Motor neuron (in vitro differentiated cells): Measurements from ENCODE around the gene SAXO1. TPM values are rescaled to one million over a fixed set of nuclear protein-coding genes. Genes with fewer than 3 reads are reported as not detected.
"Not testable (repeated sequence)": the region's sequence is repeated elsewhere in the genome, so short reads cannot be mapped to it uniquely, and the experiment has no call there.

Experiments used
- ATAC-seq, 8 experiments: fragments of 200-7000 bp; cut with Tn5 transposase; replicated peaks in 6 of 8; 2 replicates each; pipeline ENCODE4 v1.8.0; 2021; ENCODE audit warnings: mild to moderate bottlenecking in 8 of 8, moderate library complexity in 8 of 8
- H3K27ac ChIP-seq, 2 donors: fragments of 250-450 bp; sonication (Bioruptor Pico); 2 replicates each; pipeline ENCODE4 v1.9.0; 2021; ENCODE audit warnings: antibody characterized with exemption in 2 of 2, mild to moderate bottlenecking in 2 of 2, moderate library complexity in 1 of 2
- H3K4me1 ChIP-seq, 2 donors: fragments of 250-450 bp; sonication (Bioruptor Pico); replicated peaks in 1 of 2; 2 replicates each; pipeline ENCODE4 v1.6.1; 2021; ENCODE audit warnings: antibody characterized with exemption in 2 of 2, mild to moderate bottlenecking in 2 of 2, moderate library complexity in 1 of 2
- H3K4me3 ChIP-seq, 5 donors: fragments of 250-450 bp; sonication (Bioruptor Pico); 2 replicates each; pipeline ENCODE4 v1.9.0; 2021; ENCODE audit warnings: antibody characterized with exemption in 5 of 5, mild to moderate bottlenecking in 5 of 5, moderate library complexity in 4 of 5
- WGBS, 10 experiments: fragments of 450-650 bp; shearing (Covaris generic); methylation state at CpG; one replicate each; pipeline ENCODE4 v1.0.0; 2022; 5-methylcytosine and 5-hydroxymethylcytosine counted together
- in situ Hi-C, 9 experiments: fragments of 400-800 bp; cut with MboI; loops; one replicate each; pipeline ENCODE4 v1.15.0; 2021; ENCODE audit warnings: low sequenced_read_pairs in 9 of 9, low pct_unique_long_range_greater_than_20kb in 2 of 9; ENCODE audit not compliant: unreplicated experiment in 9 of 9
- total RNA-seq, 8 experiments: library from RNA; unstranded; fragments of 300-600 nt; gene quantifications; 2 replicates each; pipeline versions ENCODE4 v1.2.3 to v1.2.4, GENCODE V29; 2022

Gene SAXO1
- total RNA-seq, 8 experiments from 2014 or later, result 0.21 to 0.92 (median 0.34) TPM

DNA sequence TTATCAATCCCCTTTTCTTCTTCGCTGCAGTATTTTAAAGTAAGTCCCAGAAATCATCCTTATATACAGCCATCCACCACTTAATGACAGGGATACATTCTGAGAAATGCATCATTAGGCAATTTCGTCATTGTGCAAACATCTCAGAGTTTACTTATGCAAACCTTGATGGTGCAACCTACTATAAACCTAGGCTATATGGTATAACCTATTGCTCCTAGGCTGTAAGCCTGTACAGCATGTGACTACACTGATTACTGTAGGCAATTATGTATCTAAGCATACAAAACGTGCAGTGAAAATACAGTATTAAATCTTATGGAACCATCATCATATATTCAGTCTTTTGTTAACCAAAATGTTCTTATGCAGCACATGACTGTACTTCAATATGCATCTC is 36.8 kb downstream of the SAXO1 start:
- H3K4me1 ChIP-seq, result no peaks in the 10 kb centered on the region
- in situ Hi-C loops, result loop anchor here in 1 of 9 experiments (25.0 kb wide), 1 partner anchor 109 kb away; no protein-coding TSS in a partner anchor
- WGBS, 10 experiments, result 0 to 100% (median 63%) methylated on average over 1 to 3 of the region's 3 CpGs
- no peak overlapping the region for H3K27ac ChIP-seq
- no peak overlapping the region for H3K4me3 ChIP-seq
- ATAC-seq, result peak in 2 of 8 experiments; percentile 19 to 68

GRCh38 chr9:18994263-18994916 is 38.6 kb downstream of the SAXO1 start:
- no peak overlapping the region for H3K4me3 ChIP-seq
- H3K4me1 ChIP-seq, result no peaks in the 10 kb centered on the region
- in situ Hi-C loops, result loop anchor here in 1 of 9 experiments (25.0 kb wide), 1 partner anchor 107 kb away; no protein-coding TSS in a partner anchor
- ATAC-seq, result no peak
- WGBS, 10 experiments, result 66 to 100% (median 78%) methylated on average over 2 to 8 of the region's 10 CpGs
- H3K27ac ChIP-seq, result no peak overlapping the region

GRCh38 chr9:18991197-18991596 is 41.8 kb downstream of the SAXO1 start:
- 83 to 100% (median 100%) methylated on average over 1 to 4 of the region's 4 CpGs; no CpG with 5 or more reads in 6 of the 10 experiments for WGBS, 10 experiments
- in situ Hi-C loops, result loop anchor here in 1 of 9 experiments (25.0 kb wide), 1 partner anchor 104 kb away; no protein-coding TSS in a partner anchor
- ATAC-seq, H3K4me3 ChIP-seq, H3K4me1 ChIP-seq, H3K27ac ChIP-seq: not testable (repeated sequence)

- H3K4me1 ChIP-seq, result no peaks in the 10 kb centered on the region
- 80 to 100% (median 95%) methylated on average over 1 to 3 of the region's 5 CpGs; no CpG with 5 or more reads in 4 of the 10 experiments for WGBS, 10 experiments
- ATAC-seq, result no peak
- H3K4me3 ChIP-seq, result no peak overlapping the region
- no peak overlapping the region for H3K27ac ChIP-seq
- in situ Hi-C loops, result loop anchor here in 1 of 9 experiments (25.0 kb wide), 1 partner anchor 103 kb away; no protein-coding TSS in a partner anchor
Observed at GRCh38 chr9:18990494-18990893, 42.5 kb downstream of the SAXO1 start.

- in situ Hi-C loops, result loop anchor here in 1 of 9 experiments (25.0 kb wide), 1 partner anchor 103 kb away; no protein-coding TSS in a partner anchor
- Histone ChIP-seq H3K4me3 (no peak overlapping the region), H3K27ac (no peak overlapping the region), H3K4me1 (no peaks in the 10 kb centered on the region)
- no peak for ATAC-seq
- WGBS, 10 experiments, result 57 to 100% (median 100%) methylated on average over 1 to 4 of the region's 4 CpGs; no CpG with 5 or more reads in 1 of the 10 experiments
Observed at GRCh38 chr9:18989865-18990264, 43.1 kb downstream of the SAXO1 start.

- Histone ChIP-seq H3K4me1 (no peaks in the 10 kb centered on the region), H3K27ac (no peak overlapping the region), H3K4me3 (no peak overlapping the region)
- WGBS, 10 experiments, result 40 to 100% (median 78%) methylated on average over 1 to 2 of the region's 2 CpGs; no CpG with 5 or more reads in 1 of the 10 experiments
- ATAC-seq, result no peak
- in situ Hi-C loops, result loop anchor here in 1 of 9 experiments (25.0 kb wide), 1 partner anchor 102 kb away; no protein-coding TSS in a partner anchor
Observed at GRCh38 chr9:18989097-18989496, 43.9 kb downstream of the SAXO1 start.

DNA sequence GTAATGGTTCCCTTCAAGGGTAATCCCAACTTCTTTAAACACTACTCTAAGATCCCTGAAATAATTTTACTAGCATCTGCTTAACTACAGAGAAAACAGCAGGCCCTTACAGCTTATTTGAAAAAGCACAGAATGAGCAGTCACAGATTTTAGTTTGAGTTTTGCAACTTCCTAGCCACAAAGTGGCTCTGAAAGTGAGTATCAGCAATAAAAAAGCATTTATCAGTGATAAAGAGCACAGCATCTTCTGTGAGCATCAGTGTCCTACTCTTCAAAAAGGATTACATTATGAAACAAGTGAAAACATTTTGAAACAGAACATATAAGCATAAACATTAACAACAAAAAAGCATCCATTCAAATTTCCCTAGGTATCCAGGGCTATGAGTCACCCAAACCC is 45.0 kb downstream of the SAXO1 start:
- H3K4me1 ChIP-seq, result no peaks in the 10 kb centered on the region
- in situ Hi-C loops, result loop anchor here in 1 of 9 experiments (25.0 kb wide), 1 partner anchor 101 kb away; no protein-coding TSS in a partner anchor
- H3K27ac ChIP-seq, result no peak overlapping the region
- H3K4me3 ChIP-seq, result no peak overlapping the region
- ATAC-seq, result no peak

GRCh38 chr9:18985996-18986395 is 47.0 kb downstream of the SAXO1 start:
- no peak overlapping the region for H3K27ac ChIP-seq
- in situ Hi-C loops, result loop anchor here in 1 of 9 experiments (25.0 kb wide), 1 partner anchor 99 kb away; no protein-coding TSS in a partner anchor
- no peaks in the 10 kb centered on the region for H3K4me1 ChIP-seq
- no peak overlapping the region for H3K4me3 ChIP-seq
- ATAC-seq, result no peak

GRCh38 chr9:18985464-18985951 is 47.5 kb downstream of the SAXO1 start:
- ATAC-seq, result peak in 1 of 8 experiments; percentile 19
- Histone ChIP-seq H3K4me1 (no peaks in the 10 kb centered on the region), H3K4me3 (no peak overlapping the region), H3K27ac (no peak overlapping the region)
- 30 to 100% (median 87%) methylated on average over 1 to 6 of the region's 6 CpGs; no CpG with 5 or more reads in 1 of the 10 experiments for WGBS, 10 experiments
- in situ Hi-C loops, result loop anchor here in 1 of 9 experiments (25.0 kb wide), 1 partner anchor 98 kb away; no protein-coding TSS in a partner anchor

DNA sequence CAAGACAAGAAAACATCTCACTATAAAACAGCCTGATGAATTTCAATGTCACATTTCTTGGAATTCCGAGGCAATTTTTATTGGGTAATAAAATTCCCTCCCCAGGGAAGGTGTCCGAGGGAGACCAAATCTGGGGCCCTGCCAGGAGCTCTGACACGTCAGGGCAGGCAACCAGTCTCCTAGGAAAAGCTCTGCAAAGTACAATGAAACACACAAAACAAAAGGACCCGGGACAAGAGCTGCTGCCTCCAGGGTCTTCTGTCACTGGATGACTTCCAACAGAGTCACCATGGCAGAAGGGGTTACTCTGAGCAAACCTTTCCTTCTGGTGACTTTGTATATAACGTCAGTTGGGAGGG is 50.8 kb downstream of the SAXO1 start:
- Histone ChIP-seq H3K4me1 (peaks cover 0 to 3% of the 10 kb centered on the region in 2 donors), H3K27ac (no peak overlapping the region), H3K4me3 (no peak overlapping the region)
- WGBS, 10 experiments, result 0 to 82% (median 58%) methylated on average over 2 to 5 of the region's 5 CpGs; no CpG with 5 or more reads in 3 of the 10 experiments
- in situ Hi-C loops, result loop anchor here in 1 of 9 experiments (25.0 kb wide), 1 partner anchor 95 kb away; no protein-coding TSS in a partner anchor
- ATAC-seq, result peak in 1 of 8 experiments; percentile 85

- H3K4me1 ChIP-seq, result peaks cover 0 to 4% of the 10 kb centered on the region in 2 donors
- 33 to 89% (median 80%) methylated on average over 1 to 4 of the region's 4 CpGs; no CpG with 5 or more reads in 3 of the 10 experiments for WGBS, 10 experiments
- no peak overlapping the region for H3K4me3 ChIP-seq
- in situ Hi-C loops, result loop anchor here in 1 of 9 experiments (25.0 kb wide), 1 partner anchor 94 kb away; no protein-coding TSS in a partner anchor
- ATAC-seq, result peak in 3 of 8 experiments; percentile 23 to 36 (median 35)
- H3K27ac ChIP-seq, result no peak overlapping the region
Observed at GRCh38 chr9:18981476-18982261, 51.3 kb downstream of the SAXO1 start.

- WGBS, 10 experiments, result no CpG with 5 or more reads among the region's 1 CpG
- in situ Hi-C loops, result loop anchor here in 1 of 9 experiments (25.0 kb wide), 1 partner anchor 93 kb away; no protein-coding TSS in a partner anchor
- ATAC-seq, result peak in 1 of 8 experiments; percentile 4
- Histone ChIP-seq H3K27ac (no peak overlapping the region), H3K4me3 (no peak overlapping the region), H3K4me1 (peaks cover 0 to 4% of the 10 kb centered on the region in 2 donors)
Observed at GRCh38 chr9:18980189-18980588, 52.8 kb downstream of the SAXO1 start.
